A673 (cell line): ENCODE measurements around the gene C17orf113. TPM values are rescaled to one million over a fixed set of nuclear protein-coding genes. Genes with fewer than 3 reads are reported as not detected.

Experiments
- BruUV-seq: library from RNA; stranded (reverse); fragments of 400-500 nt; replicated peaks from 2 replicates; lab custom pipeline; 2021; lab: Mats Ljungman, UMichigan
- CTCF ChIA-PET: fragments of 300-600 bp; sonication (Branson Sonifier 250); formaldehyde crosslinking; loops from one replicate; lab custom pipeline; 2022; ENCODE audit warnings: antibody characterized with exemption; lab: Charles Lee
- POLR2A ChIA-PET: fragments of 300-600 bp; sonication (Branson Sonifier 250); formaldehyde crosslinking; loops from one replicate; lab custom pipeline; 2022; ENCODE audit warnings: antibody characterized with exemption; ENCODE audit not compliant: low non-redundant PET; lab: Charles Lee
- DNase-seq: peaks from one replicate; pipeline ENCODE4 v3.0.0-alpha.2; 2015; ENCODE audit warnings: low spot score
- H3K27ac ChIP-seq: fragments of 200-600 bp; sonication (generic); 2 replicates; pipeline ENCODE4 v1.5.1; 2016; ENCODE audit warnings: mixed run types, low read depth, mild to moderate bottlenecking, mixed read lengths, antibody characterized with exemption, low read length; ENCODE audit not compliant: poor library complexity, severe bottlenecking
- H3K27me3 ChIP-seq: fragments of 200-600 bp; sonication (generic); replicated peaks from 2 replicates; pipeline ENCODE4 v1.6.1; 2017; ENCODE audit warnings: mixed run types, low read depth, mild to moderate bottlenecking, mixed read lengths, antibody characterized with exemption, low read length; ENCODE audit not compliant: insufficient read depth, poor library complexity
- H3K36me3 ChIP-seq: fragments of 200-600 bp; sonication (generic); 2 replicates; pipeline ENCODE4 v1.6.1; 2016; ENCODE audit warnings: mixed run types, mild to moderate bottlenecking, mixed read lengths, antibody characterized with exemption, low read length; ENCODE audit not compliant: insufficient read depth, poor library complexity, severe bottlenecking
- H3K4me1 ChIP-seq: fragments of 200-600 bp; sonication (generic); 2 replicates; pipeline ENCODE4 v1.6.1; 2017; ENCODE audit warnings: mixed run types, mild to moderate bottlenecking, mixed read lengths, antibody characterized with exemption, low read length; ENCODE audit not compliant: insufficient read depth, poor library complexity, severe bottlenecking
- H3K4me3 ChIP-seq: fragments of 200-600 bp; sonication (generic); 2 replicates; pipeline ENCODE4 v1.5.1; 2016; ENCODE audit warnings: low read depth, mixed run types, mild to moderate bottlenecking, mixed read lengths, low read length; ENCODE audit not compliant: poor library complexity, severe bottlenecking
- H3K9me3 ChIP-seq: fragments of 200-600 bp; sonication (generic); 2 replicates; pipeline ENCODE4 v1.6.1; 2016; ENCODE audit warnings: mixed run types, low read depth, mild to moderate bottlenecking, mixed read lengths, antibody characterized with exemption, low read length; ENCODE audit not compliant: poor library complexity, severe bottlenecking
- CTCF ChIP-seq: fragments of 300-800, 200-600 bp; sonication (generic); conservative IDR thresholded peaks from 2 replicates; pipeline ENCODE4 v1.5.1; 2017; ENCODE audit warnings: low read depth, mild to moderate bottlenecking, antibody characterized with exemption, low read length, moderate library complexity, mixed read lengths
- EZH2 ChIP-seq: fragments of 200-600 bp; sonication (generic); IDR thresholded peaks from 2 replicates; pipeline ENCODE4 v1.6.1; 2017; ENCODE audit warnings: borderline replicate concordance, low read depth, mild to moderate bottlenecking, mixed read lengths, antibody characterized with exemption, low read length; ENCODE audit not compliant: poor library complexity, severe bottlenecking
- intact Hi-C: fragments of 100-400 bp; cut with micrococcal nuclease; formaldehyde crosslinking; loops from one replicate; pipeline ENCODE4 v1.10.0; 2022; ENCODE audit not compliant: unreplicated experiment
- total RNA-seq: library from RNA; stranded (reverse); gene quantifications from 2 replicates; pipeline ENCODE4 v1.2.3, GENCODE V29; 2021

C17orf113 gene
- total RNA-seq, 1 experiment from 2014 or later = 0.41 TPM

GRCh38 chr17:42090964-42091790, 40.8 kb upstream of the C17orf113 start:
- Histone ChIP-seq H3K9me3 (no peaks in the 10 kb centered on the region), H3K4me1 (no peaks in the 10 kb centered on the region), H3K36me3 (no peaks in the 10 kb centered on the region), H3K27ac (no peak overlapping the region), H3K4me3 (no peak overlapping the region), H3K27me3 (no peaks in the 10 kb centered on the region)
- intact Hi-C loops = no loop called here
- CTCF ChIA-PET = interaction anchor here (0.8 kb wide), 1 partner anchor 10 kb away, joined by 3 read pairs; no protein-coding TSS in a partner anchor
- POLR2A ChIA-PET = interaction anchor here (0.5 kb wide), 1 partner anchor 912 kb away, joined by 12 read pairs; no protein-coding TSS in a partner anchor
- BruUV-seq = no TSS peak
- TF ChIP-seq EZH2 (no peak), CTCF (no peak)
- no peak for DNase-seq

GRCh38 chr17:42088736-42089135, 38.3 kb upstream of the C17orf113 start:
- intact Hi-C loops = no loop called here
- Histone ChIP-seq H3K4me3 (no peak overlapping the region), H3K4me1 (no peaks in the 10 kb centered on the region), H3K27me3 (no peaks in the 10 kb centered on the region), H3K36me3 (no peaks in the 10 kb centered on the region), H3K27ac (no peak overlapping the region), H3K9me3 (no peaks in the 10 kb centered on the region)
- ChIA-PET CTCF (no interaction called here), POLR2A (no interaction called here)
- no TSS peak for BruUV-seq
- no peak for TF ChIP-seq CTCF
- no peak for TF ChIP-seq EZH2
- DNase-seq = no peak

- POLR2A ChIA-PET = no interaction called here
- no peaks in the 10 kb centered on the region for H3K27me3 ChIP-seq
- CTCF ChIA-PET = no interaction called here
- no peaks in the 10 kb centered on the region for H3K9me3 ChIP-seq
- no peak overlapping the region for H3K27ac ChIP-seq
- H3K36me3 ChIP-seq = no peaks in the 10 kb centered on the region
- no peak overlapping the region for H3K4me3 ChIP-seq
- BruUV-seq = no TSS peak
- H3K4me1 ChIP-seq = no peaks in the 10 kb centered on the region
- no peak for DNase-seq
- intact Hi-C loops = no loop called here
- TF ChIP-seq EZH2 (no peak), CTCF (no peak)
These were observed 37.6 kb upstream of the C17orf113 start for GRCh38 chr17:42087736-42088705.
